Left lung (tissue), 10 donors: ENCODE measurements around the gene MOSMO. TPM values are rescaled to one million over a fixed set of nuclear protein-coding genes. Genes with fewer than 3 reads are reported as not detected.

Experiments used
- ATAC-seq: fragments of 200-7000 bp; cut with Tn5 transposase; one replicate; pipeline ENCODE4 v1.9.1; 2020; ENCODE audit warnings: moderate library complexity
- DNase-seq, 4 donors: peaks; one replicate each; pipeline ENCODE4 v3.0.0-alpha.2; 2013 to 2020
- H3K27ac ChIP-seq, 2 donors: fragments of 200-600 bp; sonication (generic) in 1 of 2; one replicate each; pipeline versions ENCODE4 v1.5.0 to v1.8.0; 2020 to 2021
- H3K27me3 ChIP-seq, 2 donors: fragments of 200-600 bp; sonication (generic) in 1 of 2; one replicate each; pipeline versions ENCODE4 v1.5.0 to v1.8.0; 2020 to 2021
- H3K36me3 ChIP-seq, 2 donors: fragments of 200-600 bp; sonication (generic) in 1 of 2; one replicate each; pipeline versions ENCODE4 v1.5.0 to v1.8.0; 2020 to 2021
- H3K4me1 ChIP-seq, 2 donors: fragments of 200-600 bp; one replicate each; pipeline ENCODE4 v1.8.0; 2021
- H3K4me3 ChIP-seq, 2 donors: fragments of 200-600 bp; sonication (generic) in 1 of 2; one replicate each; pipeline versions ENCODE4 v1.5.0 to v1.8.0; 2020 to 2021; ENCODE audit warnings: mild to moderate bottlenecking in 1 of 2
- H3K9me3 ChIP-seq, 2 donors: fragments of 200-600 bp; sonication (generic) in 1 of 2; one replicate each; pipeline versions ENCODE4 v1.5.0 to v1.8.0; 2020 to 2021
- intact Hi-C, 2 donors: fragments of 100-400 bp; cut with DNase I; formaldehyde crosslinking; loops; one replicate each; pipeline versions ENCODE4 v1.11.2 to v1.14.2; 2022
- polyA plus RNA-seq, 6 donors: library from polyadenylated mRNA; unstranded; fragments of 120-200 nt; gene quantifications; one replicate each; pipeline ENCODE4 v1.2.1, GENCODE V29; 2013; ENCODE audit not compliant: insufficient read length in 6 of 6
- total RNA-seq, 2 donors: library from RNA; stranded (reverse); fragmentation: NEBNext Ultra II Directional; extraction: Animal tissue kit (Norgen Biotek cat#: 25700); gene quantifications; one replicate each; pipeline ENCODE4 v1.2.1, GENCODE V29; 2021
- TF ChIP-seq, protein P1 (sequence below), 2 donors: fragments of 200-600 bp; sonication (generic) in 1 of 2; IDR thresholded peaks; one replicate each; pipeline versions ENCODE4 v1.5.0 to v1.8.0; 2021; ENCODE audit warnings: antibody characterized with exemption in 2 of 2
- donor health status: DM: no; HTN: yes; CAD: no.
- donor health status: DM: no; HTN: no; CAD: no.

Gene MOSMO
- total and polyA plus RNA-seq, 8 donors: 11.7 to 31.0 (median 26.9) TPM

DNA sequence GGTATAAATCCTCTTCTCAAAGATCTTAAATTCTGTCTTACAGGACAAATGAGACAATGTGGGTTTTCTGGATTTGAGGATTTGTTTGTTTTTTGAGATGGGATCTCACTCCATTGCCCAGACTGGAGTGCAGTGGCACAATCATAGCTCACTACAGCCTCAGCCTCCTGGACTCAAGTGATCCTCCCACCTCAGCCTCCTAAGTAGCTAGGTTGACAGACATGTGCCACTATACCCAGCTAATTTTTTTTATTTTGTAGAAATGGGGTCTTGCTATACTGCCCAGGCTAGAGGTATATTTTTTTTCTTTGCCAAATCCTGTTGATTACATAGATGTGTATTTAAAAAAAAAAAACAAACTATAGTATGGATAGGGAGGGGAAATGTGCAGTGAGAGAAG is 122.6 kb downstream of the MOSMO start:
- H3K9me3 ChIP-seq: no peaks in the 10 kb centered on the region
- no peaks in the 10 kb centered on the region for H3K4me1 ChIP-seq
- TF ChIP-seq, protein P1, sequence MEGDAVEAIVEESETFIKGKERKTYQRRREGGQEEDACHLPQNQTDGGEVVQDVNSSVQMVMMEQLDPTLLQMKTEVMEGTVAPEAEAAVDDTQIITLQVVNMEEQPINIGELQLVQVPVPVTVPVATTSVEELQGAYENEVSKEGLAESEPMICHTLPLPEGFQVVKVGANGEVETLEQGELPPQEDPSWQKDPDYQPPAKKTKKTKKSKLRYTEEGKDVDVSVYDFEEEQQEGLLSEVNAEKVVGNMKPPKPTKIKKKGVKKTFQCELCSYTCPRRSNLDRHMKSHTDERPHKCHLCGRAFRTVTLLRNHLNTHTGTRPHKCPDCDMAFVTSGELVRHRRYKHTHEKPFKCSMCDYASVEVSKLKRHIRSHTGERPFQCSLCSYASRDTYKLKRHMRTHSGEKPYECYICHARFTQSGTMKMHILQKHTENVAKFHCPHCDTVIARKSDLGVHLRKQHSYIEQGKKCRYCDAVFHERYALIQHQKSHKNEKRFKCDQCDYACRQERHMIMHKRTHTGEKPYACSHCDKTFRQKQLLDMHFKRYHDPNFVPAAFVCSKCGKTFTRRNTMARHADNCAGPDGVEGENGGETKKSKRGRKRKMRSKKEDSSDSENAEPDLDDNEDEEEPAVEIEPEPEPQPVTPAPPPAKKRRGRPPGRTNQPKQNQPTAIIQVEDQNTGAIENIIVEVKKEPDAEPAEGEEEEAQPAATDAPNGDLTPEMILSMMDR (IDR thresholded peaks at IDR 0.05): no peak
- ATAC-seq: no peak
- H3K36me3 ChIP-seq: no peaks in the 10 kb centered on the region
- no peak for DNase-seq
- H3K27ac ChIP-seq: no peak overlapping the region
- no peak overlapping the region for H3K4me3 ChIP-seq
- H3K27me3 ChIP-seq: no peaks in the 10 kb centered on the region
- intact Hi-C loops: no loop called here

DNA sequence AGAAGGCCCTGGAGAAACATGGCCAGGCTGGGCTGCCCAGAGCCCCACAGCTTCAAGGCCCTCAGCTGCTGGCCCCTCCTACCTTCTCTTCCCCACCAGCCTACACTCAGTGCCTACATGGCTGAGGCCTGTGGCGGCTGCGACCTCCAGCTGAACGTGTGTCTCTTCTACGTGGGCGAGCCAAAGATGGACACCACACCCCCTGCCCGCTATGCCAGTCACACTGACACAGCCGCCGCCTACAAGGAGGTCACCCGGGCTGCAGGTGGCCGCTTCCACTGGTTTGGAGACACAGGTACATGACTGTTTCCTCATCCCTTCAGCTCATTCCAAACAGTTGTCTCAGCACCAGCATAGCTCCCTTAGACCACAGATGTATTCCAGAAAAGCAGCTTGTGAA is 124.9 kb downstream of the MOSMO start:
- no peaks in the 10 kb centered on the region for H3K9me3 ChIP-seq
- no peaks in the 10 kb centered on the region for H3K27me3 ChIP-seq
- no peaks in the 10 kb centered on the region for H3K36me3 ChIP-seq
- no peak overlapping the region for H3K27ac ChIP-seq
- DNase-seq (no peak), ATAC-seq (no peak)
- intact Hi-C loops: no loop called here
- no peaks in the 10 kb centered on the region for H3K4me1 ChIP-seq
- TF ChIP-seq, protein P1 (IDR thresholded peaks at IDR 0.05): no peak
- no peak overlapping the region for H3K4me3 ChIP-seq

Other genes starting within 250 kb of the MOSMO start
- gene NPIPB4, start 150.4 kb upstream of the MOSMO start, total RNA-seq: 100 to 1,000 TPM in 1 of 2 donors, 10 to 100 TPM in 1; 86.3 to 203 TPM
- 100 to 1,000 TPM; 160 to 253 (median 192) TPM for gene NPIPB4, start 150.4 kb upstream of the MOSMO start, polyA plus RNA-seq
- 100 to 1,000 TPM; 167 to 186 TPM for gene UQCRC2, start 54.8 kb upstream of the MOSMO start, total RNA-seq
- gene UQCRC2, start 54.8 kb upstream of the MOSMO start, polyA plus RNA-seq: 100 to 1,000 TPM; 242 to 292 (median 252) TPM
- not detected for gene PDZD9, start 7.0 kb upstream of the MOSMO start, total RNA-seq
- gene PDZD9, start 7.0 kb upstream of the MOSMO start, polyA plus RNA-seq: under 1 TPM; 0.13 to 0.68 (median 0.46) TPM
- gene VWA3A, start 84.4 kb downstream of the MOSMO start, total RNA-seq: 1 to 10 TPM in 1 of 2 donors, under 1 TPM in 1; 0.12 to 3.6 TPM
- gene VWA3A, start 84.4 kb downstream of the MOSMO start, polyA plus RNA-seq: 1 to 10 TPM; 1.3 to 7.1 (median 6.4) TPM
- gene SDR42E2, start 154.4 kb downstream of the MOSMO start, total RNA-seq: under 1 TPM in 1 of 2 donors, not detected in 1; 0.10 TPM
- under 1 TPM; 0.14 to 0.34 (median 0.22) TPM for gene SDR42E2, start 154.4 kb downstream of the MOSMO start, polyA plus RNA-seq
- gene EEF2K, start 198.2 kb downstream of the MOSMO start, total RNA-seq: 10 to 100 TPM; 21.2 to 32.8 TPM
- gene EEF2K, start 198.2 kb downstream of the MOSMO start, polyA plus RNA-seq: 10 to 100 TPM; 22.4 to 25.3 (median 23.7) TPM